Measurements from ENCODE around the gene HSP90AA1. TPM values are rescaled to one million over a fixed set of nuclear protein-coding genes. Genes with fewer than 3 reads are reported as not detected.
"Not testable (repeated sequence)": the region's sequence is repeated elsewhere in the genome, so short reads cannot be mapped to it uniquely, and the experiment has no call there.

HSP90AA1 gene
- total RNA-seq, 1 donor: 368 TPM

DNA sequence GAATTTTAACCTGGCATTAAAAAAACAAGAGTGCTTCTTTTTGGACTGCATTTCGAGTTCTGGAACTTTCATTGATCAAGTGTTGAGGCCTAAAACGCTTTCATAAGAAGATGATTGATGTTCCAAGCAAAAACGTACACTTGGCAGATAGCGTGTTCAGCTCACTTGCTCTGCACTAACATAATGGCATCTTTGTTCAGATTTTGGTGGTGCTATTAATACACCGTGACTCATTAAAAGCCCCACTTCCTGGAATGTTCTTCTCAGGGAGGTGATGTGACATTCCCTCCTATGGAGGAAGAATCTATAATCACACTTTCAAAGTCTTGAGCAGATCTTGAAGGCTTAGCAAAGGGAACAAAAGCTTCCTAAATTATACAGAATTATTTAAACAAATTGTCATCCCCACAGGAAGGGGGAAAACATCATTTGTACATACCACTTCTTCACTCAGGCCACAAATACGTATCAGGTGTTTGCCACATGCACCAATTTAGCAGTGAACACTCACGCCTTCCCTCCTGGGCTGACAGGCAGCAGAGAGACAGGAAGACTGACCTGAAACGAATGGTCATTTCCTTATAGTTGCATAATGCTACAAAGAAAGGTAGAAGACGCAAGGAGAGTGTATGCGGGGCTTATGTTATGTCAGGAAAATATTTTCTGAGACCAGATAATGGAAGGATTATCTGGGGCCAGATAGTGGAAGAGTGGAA lies 15.4 kb downstream of the HSP90AA1 start:
- TF ChIP-seq, protein P1, sequence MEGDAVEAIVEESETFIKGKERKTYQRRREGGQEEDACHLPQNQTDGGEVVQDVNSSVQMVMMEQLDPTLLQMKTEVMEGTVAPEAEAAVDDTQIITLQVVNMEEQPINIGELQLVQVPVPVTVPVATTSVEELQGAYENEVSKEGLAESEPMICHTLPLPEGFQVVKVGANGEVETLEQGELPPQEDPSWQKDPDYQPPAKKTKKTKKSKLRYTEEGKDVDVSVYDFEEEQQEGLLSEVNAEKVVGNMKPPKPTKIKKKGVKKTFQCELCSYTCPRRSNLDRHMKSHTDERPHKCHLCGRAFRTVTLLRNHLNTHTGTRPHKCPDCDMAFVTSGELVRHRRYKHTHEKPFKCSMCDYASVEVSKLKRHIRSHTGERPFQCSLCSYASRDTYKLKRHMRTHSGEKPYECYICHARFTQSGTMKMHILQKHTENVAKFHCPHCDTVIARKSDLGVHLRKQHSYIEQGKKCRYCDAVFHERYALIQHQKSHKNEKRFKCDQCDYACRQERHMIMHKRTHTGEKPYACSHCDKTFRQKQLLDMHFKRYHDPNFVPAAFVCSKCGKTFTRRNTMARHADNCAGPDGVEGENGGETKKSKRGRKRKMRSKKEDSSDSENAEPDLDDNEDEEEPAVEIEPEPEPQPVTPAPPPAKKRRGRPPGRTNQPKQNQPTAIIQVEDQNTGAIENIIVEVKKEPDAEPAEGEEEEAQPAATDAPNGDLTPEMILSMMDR (IDR thresholded peaks at IDR 0.05; ENCODE audit: insufficient read depth, low read length): no peak
- no peak overlapping the region for H3K4me3 ChIP-seq (ENCODE audit: low read depth, low read length)
- DNase-seq (ENCODE audit: low read depth): peak; percentile 56

DNA sequence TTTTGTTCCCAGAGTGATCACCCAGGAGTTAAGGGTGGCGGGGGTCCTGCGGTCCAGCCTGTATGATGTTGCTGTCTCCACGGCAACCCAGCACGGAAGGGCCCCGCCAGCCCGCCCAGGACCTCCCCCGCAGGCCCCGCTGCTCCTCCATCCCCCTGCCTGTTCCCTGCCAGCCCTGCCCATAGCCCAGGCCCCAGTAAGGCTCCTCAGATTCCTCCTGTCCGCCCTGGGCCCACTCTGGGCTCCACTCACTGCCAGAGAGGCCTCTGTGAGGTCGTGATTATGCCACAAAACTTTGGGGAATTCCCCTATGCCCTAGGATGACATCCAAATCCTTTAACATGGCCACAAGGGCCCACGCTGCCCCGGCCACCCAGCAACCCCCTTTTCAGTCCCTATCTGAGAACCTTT lies 20.8 kb downstream of the HSP90AA1 start:
- DNase-seq (ENCODE audit: low read depth): no peak

DNA sequence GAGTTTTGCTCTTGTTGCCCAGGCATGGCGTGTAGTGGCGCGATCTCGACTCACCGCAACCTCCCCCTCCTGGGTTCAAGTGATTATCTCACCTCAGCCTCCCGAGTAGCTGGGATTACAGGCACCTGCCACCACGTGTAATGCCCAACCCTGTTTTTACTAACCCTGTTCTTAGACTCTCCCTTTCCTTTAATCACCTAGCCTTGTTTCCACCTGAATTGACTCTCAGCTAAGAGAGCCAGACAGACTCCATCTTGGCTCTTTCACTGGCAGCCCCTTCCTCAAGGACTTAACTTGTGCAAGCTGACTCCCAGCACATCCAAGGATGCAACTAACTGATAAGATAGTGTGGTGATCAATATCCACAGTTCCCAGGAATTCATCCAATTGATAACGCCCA lies 22.3 kb downstream of the HSP90AA1 start:
- H3K4me3 ChIP-seq (ENCODE audit: low read depth, low read length); DNase-seq (ENCODE audit: low read depth): not testable (repeated sequence)

More for the DNA sequence above, 20.8 kb downstream of the HSP90AA1 start:
- TF ChIP-seq, protein P1 (IDR thresholded peaks at IDR 0.05; ENCODE audit: insufficient read depth, low read length): no peak
- H3K4me3 ChIP-seq (ENCODE audit: low read depth, low read length): no peak overlapping the region

DNA sequence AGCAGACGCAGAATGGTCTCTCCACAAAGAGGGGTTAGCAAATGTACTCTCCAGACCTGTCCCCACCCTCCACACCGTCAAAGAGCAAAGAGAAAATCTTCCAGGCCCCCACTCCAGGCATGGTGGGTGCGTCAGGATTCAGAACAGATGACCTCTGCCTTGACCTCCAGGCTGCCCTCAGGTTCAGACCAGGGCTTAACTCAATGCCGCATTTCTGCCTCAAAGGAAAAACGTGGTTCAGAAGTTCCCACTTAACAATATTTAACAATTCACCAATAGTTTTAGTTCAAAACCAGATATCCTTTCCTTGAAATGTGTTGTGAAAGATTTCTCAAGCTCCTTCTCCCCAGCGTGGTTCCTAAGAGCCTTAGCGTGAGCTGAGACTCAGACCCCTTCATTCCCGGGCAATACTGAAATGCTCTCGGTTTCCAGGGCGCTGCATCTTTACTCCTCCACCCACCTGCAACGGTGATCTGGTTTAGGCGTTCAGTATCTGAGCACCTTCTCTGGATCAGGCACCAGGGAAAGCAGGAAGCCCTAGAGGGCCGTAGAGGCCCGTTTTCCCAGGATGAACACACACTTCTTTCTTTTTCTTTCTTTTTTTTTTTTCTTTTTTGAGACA lies 22.9 kb downstream of the HSP90AA1 start:
- H3K4me3 ChIP-seq (ENCODE audit: low read depth, low read length): no peak overlapping the region
- TF ChIP-seq, protein P1 (IDR thresholded peaks at IDR 0.05; ENCODE audit: insufficient read depth, low read length): no peak
- DNase-seq (ENCODE audit: low read depth): no peak

DNA sequence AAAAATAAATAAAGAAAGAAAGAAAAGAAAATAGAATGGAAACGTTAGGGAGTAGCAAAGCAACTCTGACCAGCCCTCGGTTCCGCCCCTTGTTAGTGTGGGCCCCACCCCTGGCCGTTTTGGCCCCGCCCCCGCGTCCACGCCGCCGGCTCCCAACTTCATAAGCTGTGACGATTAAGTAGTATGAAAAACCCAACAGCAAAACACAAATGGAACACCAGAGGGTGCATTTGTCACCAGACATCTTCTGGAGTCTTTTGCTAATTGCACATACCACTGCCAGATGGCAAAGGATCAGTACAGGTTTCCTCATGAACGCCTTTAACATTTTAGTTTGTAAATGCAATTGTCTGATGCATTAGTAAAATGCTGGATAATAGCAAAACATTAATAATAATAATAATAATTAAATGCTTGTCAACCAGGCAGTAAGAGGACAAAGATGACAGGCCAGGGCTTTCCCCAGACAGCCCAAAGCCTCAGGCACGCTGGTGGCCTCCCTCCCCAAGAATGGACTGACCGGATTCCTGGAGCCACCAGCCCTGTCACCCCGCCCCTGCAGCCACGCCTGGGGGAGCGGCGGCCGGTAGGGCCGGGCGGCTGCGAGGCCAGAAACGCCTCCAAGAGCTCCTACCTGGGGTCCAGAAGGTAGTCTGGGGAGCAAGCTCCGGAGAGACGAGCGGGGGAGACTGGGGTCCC lies 23.6 kb downstream of the HSP90AA1 start:
- no peak overlapping the region for H3K4me3 ChIP-seq (ENCODE audit: low read depth, low read length)
- TF ChIP-seq, protein P1 (IDR thresholded peaks at IDR 0.05; ENCODE audit: insufficient read depth, low read length): peak; percentile 53
- DNase-seq (ENCODE audit: low read depth): peak; percentile 87

DNA sequence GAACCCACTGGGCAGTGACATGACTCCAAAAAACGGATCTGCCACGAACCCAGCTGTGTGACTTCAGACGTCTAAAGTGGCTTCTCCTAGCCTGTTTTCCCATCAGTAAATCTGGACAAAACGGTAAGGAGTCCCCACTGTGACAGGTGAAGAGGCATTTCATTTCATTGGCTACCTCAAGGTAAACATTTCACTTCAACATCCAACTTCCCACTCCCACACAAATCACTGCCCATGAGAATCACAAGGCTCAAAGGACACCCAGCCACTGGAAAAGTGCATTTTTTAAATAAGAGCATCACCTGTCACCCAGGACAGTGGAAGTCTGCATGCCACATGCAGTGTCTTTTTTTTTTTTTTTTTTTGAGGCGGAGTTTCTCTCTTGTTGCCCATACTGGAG lies 27.9 kb downstream of the HSP90AA1 start:
- no peak overlapping the region for H3K4me3 ChIP-seq (ENCODE audit: low read depth, low read length)
- TF ChIP-seq, protein P1 (IDR thresholded peaks at IDR 0.05; ENCODE audit: insufficient read depth, low read length): no peak
- DNase-seq (ENCODE audit: low read depth): no peak

DNA sequence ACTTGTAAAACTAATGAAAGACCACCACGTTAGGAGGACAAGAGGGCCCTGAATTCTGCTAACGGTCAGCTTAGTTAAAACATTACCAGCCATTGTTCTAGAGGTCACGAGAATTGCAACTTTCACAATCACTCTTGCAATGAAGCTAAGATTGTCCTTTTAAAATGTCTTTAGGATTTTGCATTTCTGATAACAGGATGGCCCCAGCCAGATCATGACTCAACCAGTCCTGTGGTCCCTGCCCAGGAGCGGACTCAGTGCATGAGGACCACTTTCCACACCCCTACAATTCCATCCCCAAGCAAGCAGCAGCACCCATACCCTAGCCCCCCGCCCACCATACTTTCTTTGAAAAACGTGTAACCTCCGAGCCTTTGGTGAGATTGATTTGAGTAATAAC lies 28.7 kb downstream of the HSP90AA1 start:
- TF ChIP-seq, protein P1 (IDR thresholded peaks at IDR 0.05; ENCODE audit: insufficient read depth, low read length): no peak
- peak; percentile 71 for DNase-seq (ENCODE audit: low read depth)

More for the DNA sequence above, 28.7 kb downstream of the HSP90AA1 start:
- no peak overlapping the region for H3K4me3 ChIP-seq (ENCODE audit: low read depth, low read length)
